Glomerular visceral epithelial cell (primary cell): ENCODE data around the gene EPS8L3.

Source experiments
- DNase-seq: peaks from one replicate; pipeline ENCODE4 v3.0.0-alpha.2; 2016; ENCODE audit errors: extremely low spot score

The EPS8L3 gene

GRCh38 chr1:109793486-109794318 is 30.0 kb upstream of the EPS8L3 start:
- peak; percentile 90 for DNase-seq

- no peak for DNase-seq
Measured at GRCh38 chr1:109793089-109793485, 29.4 kb upstream of the EPS8L3 start.

- DNase-seq, result peak; percentile 95
Measured at GRCh38 chr1:109792056-109792831, 28.5 kb upstream of the EPS8L3 start.

- DNase-seq, result no peak
Measured at GRCh38 chr1:109791495-109792043, 27.8 kb upstream of the EPS8L3 start.

GRCh38 chr1:109790735-109791494 is 27.2 kb upstream of the EPS8L3 start:
- DNase-seq, result no peak

- DNase-seq, result no peak
Measured at GRCh38 chr1:109790329-109790728, 26.6 kb upstream of the EPS8L3 start.

GRCh38 chr1:109789551-109790180 is 25.9 kb upstream of the EPS8L3 start:
- DNase-seq, result no peak

- DNase-seq, result no peak
Measured at GRCh38 chr1:109788695-109789521, 25.2 kb upstream of the EPS8L3 start.

- DNase-seq, result no peak
Measured at GRCh38 chr1:109787845-109788601, 24.3 kb upstream of the EPS8L3 start.

- DNase-seq, result no peak
Measured at GRCh38 chr1:109787211-109787844, 23.6 kb upstream of the EPS8L3 start.

GRCh38 chr1:109786531-109787021 is 22.9 kb upstream of the EPS8L3 start:
- no peak for DNase-seq

- no peak for DNase-seq
Measured at GRCh38 chr1:109786112-109786480, 22.4 kb upstream of the EPS8L3 start.

GRCh38 chr1:109785446-109786111 is 21.9 kb upstream of the EPS8L3 start:
- DNase-seq, result no peak

- no peak for DNase-seq
Measured at GRCh38 chr1:109784551-109785252, 21.0 kb upstream of the EPS8L3 start.

GRCh38 chr1:109783436-109783835 is 19.7 kb upstream of the EPS8L3 start:
- peak; percentile 83 for DNase-seq

- DNase-seq, result no peak
Measured at GRCh38 chr1:109782927-109783326, 19.2 kb upstream of the EPS8L3 start.

GRCh38 chr1:109782514-109782913 is 18.8 kb upstream of the EPS8L3 start:
- DNase-seq, result no peak

GRCh38 chr1:109781806-109782205 is 18.1 kb upstream of the EPS8L3 start:
- no peak for DNase-seq
